Measurements from ENCODE around the gene FAAP20. TPM values are rescaled to one million over a fixed set of nuclear protein-coding genes. Genes with fewer than 3 reads are reported as not detected.

The FAAP20 gene
- total and polyA plus RNA-seq, 2 of the 8 experiments (the other 6 are each of a cell fraction or from before 2014, with no cell fraction given), result 58.4 to 99.8 TPM

GRCh38 chr1:2212532-2213491 lies 18.2 kb upstream of the FAAP20 start:
- Histone ChIP-seq H3K18ac (ENCODE audit: extremely low read depth, low read length) (peak overlapping the region; percentile 98), H3K79me2 (ENCODE audit: control insufficient read depth in 1 of 2, insufficient read depth in 2 of 2, low read length in 2 of 2) (no peaks in the 10 kb centered on the region), H3K27ac (ENCODE audit: low read depth, low read length) (peak overlapping the region; percentile 95), H3K27me3 (replicated peaks in 1 of 4; ENCODE audit: control insufficient read depth in 3 of 4, extremely low read depth in 1 of 4, insufficient read depth in 3 of 4, low read length in 3 of 4) (no peaks in the 10 kb centered on the region), H3K4me3 (ENCODE audit: extremely low read depth in 1 of 4, insufficient read depth in 2 of 4, low read depth in 3 of 4, low read length in 4 of 4) (peak overlapping the region; percentile 19 to 55 (median 44); a peak in 7 of 8 replicates), H3K36me3 (ENCODE audit: control insufficient read depth in 2 of 4, insufficient read depth in 4 of 4, low read length in 3 of 4) (no peaks in the 10 kb centered on the region), H2BK15ac (ENCODE audit: low read length) (peak overlapping the region; percentile 29; the same call in 1 of the 2 replicates), H2BK20ac (ENCODE audit: low read length) (peak overlapping the region; percentile 93; the same call in 1 of the 2 replicates), H3K9ac (replicated peaks in 1 of 4; ENCODE audit: extremely low read depth in 1 of 4, low read depth in 3 of 4, low read length in 3 of 4) (peak overlapping the region in 2 of 4 experiments; percentile 75 to 78; a peak in 4 of 7 replicates), H3K14ac (ENCODE audit: insufficient read length) (no peak overlapping the region), H3K4me1 (replicated peaks in 1 of 4; ENCODE audit: control insufficient read depth in 3 of 4, insufficient read depth in 4 of 4, low read length in 3 of 4) (peaks cover 0 to 19% (median 11%) of the 10 kb centered on the region in 4 experiments; a peak in 6 of 7 replicates), H4K20me1 (replicated peaks in 1 of 2; ENCODE audit: control insufficient read depth in 1 of 2, insufficient read depth in 2 of 2, low read length in 2 of 2) (no peaks in the 10 kb centered on the region), H3K79me1 (ENCODE audit: low read depth, low read length) (no peaks in the 10 kb centered on the region), H3K4me2 (ENCODE audit: insufficient read depth in 1 of 2, low read depth in 2 of 2, low read length in 2 of 2) (peak overlapping the region; percentile 41 to 75), H3K9me3 (ENCODE audit: insufficient read depth in 2 of 2, low read depth in 1 of 2, low read length in 1 of 2) (no peaks in the 10 kb centered on the region), H2BK5ac (ENCODE audit: low read depth, low read length) (peak overlapping the region; percentile 93), H4K91ac (replicated peaks; ENCODE audit: insufficient read length, low read length) (peak overlapping the region; percentile 54), H4K5ac (ENCODE audit: insufficient read length, low read depth, low read length) (peak overlapping the region; percentile 35), H2BK12ac (ENCODE audit: low read depth, low read length) (peak overlapping the region; percentile 90), H4K8ac (ENCODE audit: extremely low read depth, insufficient read depth, low read length) (peak overlapping the region; percentile 94), H2AFZ (ENCODE audit: low read length) (peak overlapping the region; percentile 35; the same call in 1 of the 2 replicates), H2BK120ac (replicated peaks; ENCODE audit: low read depth, low read length) (no peak overlapping the region), H2AK5ac (ENCODE audit: low read depth, low read length) (peak overlapping the region; percentile 41; the same call in 1 of the 2 replicates), H3K56ac (replicated peaks; ENCODE audit: insufficient read length, low read depth, low read length) (no peak overlapping the region), H3K4ac (replicated peaks; ENCODE audit: insufficient read length, low read depth, low read length) (no peak overlapping the region), H3K23me2 (ENCODE audit: low read depth, low read length) (peaks cover 3% of the 10 kb centered on the region; the same call in 1 of the 2 replicates), H3K23ac (ENCODE audit: insufficient read length) (no peak overlapping the region)
- ChIA-PET POLR2A (ENCODE audit: partially characterized antibody) (interaction anchor here (0.9 to 4.0 kb wide), 7 partner anchors 8 to 19 kb away, joined by 3 to 19 read pairs (median 4); no protein-coding TSS in a partner anchor), CTCF (ENCODE audit: partially characterized antibody) (interaction anchor here (1.0 to 2.2 kb wide), 6 partner anchors 16 to 171 kb away, joined by 3 to 5 read pairs (median 4); partner anchors contain the start of gene SKI)
- peak; percentile 82 for FAIRE-seq
- DNase-seq (ENCODE audit: low read depth in 1 of 2, low spot score in 2 of 2), result peak; percentile 79 to 92
- 20% methylated on average over 41 of the region's 49 CpGs; no CpG with 5 or more reads in 1 of the 2 experiments for WGBS, 2 experiments (ENCODE audit: extremely low coverage in 1 of 2, insufficient coverage in 1 of 2, insufficient read length in 1 of 2, insufficient replicate concordance in 2 of 2, low coverage in 1 of 2, low lambda C conversion rate in 2 of 2, missing lambda C conversion rate in 1 of 2)
- TF ChIP-seq TBP (IDR thresholded peaks at IDR 0.05; ENCODE audit: low read depth, low read length), result peak; percentile 53
- TF ChIP-seq RBBP5 (IDR thresholded peaks at IDR 0.05; ENCODE audit: borderline replicate concordance, low read depth, low read length), result peak; percentile 88
- no peak for TF ChIP-seq SP1 (IDR thresholded peaks at IDR 0.05; ENCODE audit: low read depth, low read length)
- TF ChIP-seq CTCF (IDR thresholded peaks at IDR 0.05; ENCODE audit: control extremely low read depth in 1 of 3, insufficient read depth in 1 of 3, low read depth in 1 of 3, low read length in 3 of 3), result peak in 2 of 3 experiments; percentile 37 to 55; a peak in 3 of 4 replicates
- TF ChIP-seq TCF12 (IDR thresholded peaks at IDR 0.05; ENCODE audit: low read depth, low read length), result no peak
- TF ChIP-seq USF2 (IDR thresholded peaks at IDR 0.05; ENCODE audit: low read length), result no peak
- TF ChIP-seq CREB1 (IDR thresholded peaks at IDR 0.05), result peak; percentile 72

Data from H1 (cell line).